NOMO-1 treated with dmso at 0.1 percent for 144 hours (cell line): ENCODE data around the gene CYP3A5.
"Not testable (repeated sequence)": the region's sequence is repeated elsewhere in the genome, so short reads cannot be mapped to it uniquely, and the experiment has no call there.

ENCODE experiments used
- DNase-seq: peaks from one replicate; lab custom pipeline; 2025; ENCODE audit not compliant: unreplicated experiment; lab: John Stamatoyannopoulos, UW

CYP3A5 gene

GRCh38 chr7:99643464-99643863 lies 36.3 kb downstream of the CYP3A5 start:
- DNase-seq: no peak

GRCh38 chr7:99642027-99642426 lies 37.8 kb downstream of the CYP3A5 start:
- DNase-seq: no peak

GRCh38 chr7:99639267-99639666 lies 40.5 kb downstream of the CYP3A5 start:
- no peak for DNase-seq

- DNase-seq: no peak
Measured at GRCh38 chr7:99638731-99639130, 41.1 kb downstream of the CYP3A5 start.

GRCh38 chr7:99637414-99637813 lies 42.4 kb downstream of the CYP3A5 start:
- not testable (repeated sequence) for DNase-seq

- no peak for DNase-seq
Measured at GRCh38 chr7:99631295-99632109, 48.3 kb downstream of the CYP3A5 start.

DNA sequence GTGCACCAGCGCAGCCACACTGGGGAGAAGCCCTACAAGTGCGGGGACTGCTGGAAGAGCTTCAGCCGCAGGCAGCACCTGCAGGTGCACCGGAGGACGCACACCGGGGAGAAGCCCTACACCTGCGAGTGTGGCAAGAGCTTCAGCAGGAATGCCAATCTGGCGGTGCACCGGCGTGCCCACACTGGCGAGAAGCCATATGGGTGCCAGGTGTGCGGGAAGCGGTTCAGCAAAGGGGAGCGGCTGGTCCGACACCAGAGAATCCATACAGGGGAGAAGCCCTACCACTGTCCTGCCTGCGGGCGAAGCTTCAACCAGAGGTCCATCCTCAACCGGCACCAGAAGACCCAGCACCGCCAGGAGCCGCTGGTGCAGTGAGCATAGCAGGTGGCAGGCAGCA lies 50.2 kb downstream of the CYP3A5 start:
- no peak for DNase-seq

DNA sequence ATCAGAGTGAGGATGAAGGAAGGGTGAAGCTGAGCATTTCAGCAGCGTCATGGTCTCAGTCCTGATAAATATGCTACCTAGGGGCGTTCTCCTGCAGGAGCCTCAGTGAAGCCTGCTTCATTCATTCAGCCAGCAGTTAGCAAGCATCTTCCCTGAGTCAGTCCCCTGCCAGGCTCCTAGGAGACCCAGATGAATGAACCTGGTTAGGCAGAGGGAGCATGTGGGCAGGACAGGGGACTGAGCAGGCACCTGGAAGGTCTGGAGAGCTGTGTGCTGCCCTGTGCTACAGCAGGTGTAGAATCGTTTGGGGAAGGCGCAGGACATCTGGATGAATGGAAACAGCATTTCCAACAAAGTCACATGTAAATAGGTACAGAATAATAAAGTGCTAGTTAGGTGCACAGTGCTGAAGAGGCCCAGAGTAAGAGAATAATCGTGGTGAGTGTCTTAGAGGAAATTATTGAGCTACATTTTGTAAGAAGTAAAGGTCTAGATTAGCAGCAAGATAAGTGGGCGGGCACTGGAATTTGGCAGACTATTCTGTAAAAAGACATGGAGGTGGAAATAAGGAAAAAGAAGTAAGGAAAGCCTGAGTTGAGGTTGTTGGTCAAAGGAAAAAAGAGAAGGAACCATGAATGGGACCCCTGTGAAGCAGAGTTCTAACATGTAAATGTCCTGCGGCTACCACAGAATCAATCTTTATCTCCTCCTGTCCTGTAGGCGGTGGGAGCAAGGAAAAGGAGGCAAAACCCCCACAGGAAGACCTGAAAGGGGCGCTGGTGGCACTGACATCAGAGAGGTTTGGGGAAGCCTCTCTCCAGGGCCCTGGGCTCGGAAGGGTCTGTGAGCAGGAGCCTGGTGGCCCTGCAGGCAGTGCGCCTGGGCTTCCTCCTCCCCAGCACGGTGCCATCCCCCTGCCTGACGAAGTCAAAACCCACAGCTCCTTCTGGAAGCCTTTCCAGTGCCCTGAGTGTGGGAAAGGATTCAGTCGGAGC lies 51.0 kb downstream of the CYP3A5 start:
- DNase-seq: no peak

- no peak for DNase-seq
Measured at GRCh38 chr7:99627513-99627912, 52.3 kb downstream of the CYP3A5 start.

- DNase-seq: no peak
Measured at GRCh38 chr7:99626661-99627060, 53.1 kb downstream of the CYP3A5 start.

DNA sequence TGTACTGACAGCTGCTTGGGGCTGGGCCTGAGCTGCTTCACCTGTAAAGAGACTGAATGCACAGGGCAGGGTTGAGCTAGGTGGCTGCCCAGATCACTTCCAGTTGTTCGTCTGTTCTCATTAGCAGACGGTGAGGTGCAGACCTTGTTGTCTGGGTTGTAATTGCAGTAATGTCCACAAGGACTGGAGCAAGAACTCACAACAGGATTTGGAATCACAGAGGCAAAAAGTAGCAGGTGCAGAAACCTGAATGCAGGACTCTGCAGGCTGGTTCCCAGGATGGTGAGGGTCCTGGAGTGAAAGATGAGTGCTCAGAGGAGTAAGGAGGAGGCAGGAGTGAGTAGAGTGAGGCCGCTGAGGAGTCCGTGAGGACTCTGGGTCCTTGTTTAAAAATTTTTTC lies 53.8 kb downstream of the CYP3A5 start:
- DNase-seq: no peak

GRCh38 chr7:99625321-99625720 lies 54.5 kb downstream of the CYP3A5 start:
- DNase-seq: no peak

DNA sequence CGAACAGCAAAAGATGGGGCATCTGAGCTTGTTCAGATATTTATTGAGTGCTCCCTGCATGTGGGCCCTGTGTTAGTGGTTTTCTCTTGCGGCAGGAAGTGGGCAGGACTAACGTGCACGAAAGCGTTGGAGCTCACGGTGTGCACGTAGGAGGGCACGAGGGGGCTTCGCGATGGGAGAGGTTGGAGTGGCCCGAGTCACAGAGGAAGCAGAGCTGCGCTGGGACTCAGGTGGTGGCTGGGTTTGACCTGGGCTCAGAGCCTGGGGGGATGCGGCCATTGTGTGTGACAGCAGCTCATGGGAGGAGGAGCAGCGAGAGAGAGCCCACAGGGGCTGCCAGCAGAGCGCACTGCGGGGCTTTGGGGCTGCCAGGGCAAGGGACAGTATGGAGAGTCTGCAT lies 55.3 kb downstream of the CYP3A5 start:
- DNase-seq: no peak

DNA sequence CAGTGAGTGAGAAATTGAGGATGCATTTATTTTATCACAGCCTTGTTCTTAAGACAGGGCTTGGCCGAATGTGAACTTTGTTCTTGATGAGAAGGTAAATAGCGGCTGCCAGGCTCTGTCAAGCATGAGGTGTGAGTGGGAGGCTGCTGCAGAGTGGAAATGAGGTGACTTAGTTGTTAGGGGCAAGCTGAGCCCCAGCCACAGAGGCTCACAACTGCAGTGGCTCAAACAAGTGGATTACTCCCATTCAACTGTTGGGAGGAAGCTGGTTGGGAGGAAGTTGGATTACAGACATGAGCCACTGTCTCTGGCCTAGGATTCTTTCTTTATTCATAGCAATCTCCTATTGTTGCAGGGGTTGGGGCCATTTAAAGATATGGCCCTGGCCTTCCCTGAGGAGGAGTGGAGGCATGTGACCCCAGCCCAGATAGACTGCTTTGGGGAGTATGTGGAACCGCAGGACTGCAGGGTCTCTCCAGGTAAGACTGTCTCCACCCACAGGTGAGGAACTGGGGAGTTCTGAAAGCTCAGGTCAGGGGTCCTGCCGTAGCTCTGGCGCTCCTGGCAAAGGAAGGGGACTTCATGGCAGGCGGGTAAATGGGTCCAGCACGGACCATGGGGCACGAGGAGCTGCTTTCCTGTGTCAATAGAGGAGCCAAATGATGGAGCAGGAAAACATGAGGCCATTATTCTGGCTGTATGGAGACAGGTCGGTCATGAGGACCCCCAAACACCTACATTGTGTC lies 55.9 kb downstream of the CYP3A5 start:
- DNase-seq: no peak

DNA sequence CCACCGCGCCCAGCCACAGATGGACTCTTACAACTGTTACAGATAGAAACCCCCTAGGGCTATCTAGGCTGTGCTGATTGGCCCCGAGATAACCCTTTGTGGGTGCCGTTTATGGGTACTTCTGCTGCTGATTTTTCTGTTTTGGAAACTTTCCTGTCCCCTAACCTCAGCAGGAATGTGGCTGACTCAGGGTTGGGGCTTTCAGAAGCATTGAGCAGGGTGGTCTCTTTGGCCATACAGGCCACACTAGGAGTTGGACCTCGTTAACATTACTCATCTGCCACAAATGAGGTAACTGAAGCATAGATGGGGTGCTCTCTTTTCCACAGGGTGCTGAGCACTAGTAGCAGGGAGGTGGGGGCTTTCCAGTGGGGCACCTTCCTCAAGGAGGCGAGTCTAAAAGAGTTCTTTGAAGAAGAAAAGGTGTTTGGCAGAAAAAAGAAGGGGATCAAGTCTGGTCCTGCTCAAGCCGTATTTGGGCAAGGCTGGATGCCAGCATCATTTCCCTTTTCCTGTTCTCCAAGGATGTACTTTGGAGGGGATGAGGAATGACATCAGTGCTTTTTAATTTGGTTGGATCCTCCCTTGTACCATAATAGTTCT lies 56.6 kb downstream of the CYP3A5 start:
- DNase-seq: no peak

- no peak for DNase-seq
Measured at GRCh38 chr7:99622596-99622995, 57.2 kb downstream of the CYP3A5 start.

DNA sequence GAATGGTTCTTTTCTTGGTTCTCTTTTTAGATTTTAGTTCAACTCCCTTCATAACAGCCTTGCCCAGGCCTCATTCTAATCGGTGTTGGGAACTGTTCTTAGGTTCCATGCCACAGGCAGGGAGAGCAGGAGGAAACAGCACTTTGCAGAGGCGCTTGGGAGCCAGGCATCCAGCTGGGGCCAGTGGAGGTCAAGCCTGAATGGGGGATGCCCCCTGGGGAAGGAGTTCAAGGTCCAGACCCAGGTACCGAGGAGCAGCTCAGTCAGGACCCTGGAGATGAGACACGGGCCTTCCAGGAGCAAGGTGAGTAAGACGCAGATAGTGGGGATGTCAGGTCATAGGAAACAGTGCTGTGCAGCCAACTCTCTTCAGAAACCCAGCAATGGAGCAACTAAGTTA lies 58.5 kb downstream of the CYP3A5 start:
- no peak for DNase-seq

DNA sequence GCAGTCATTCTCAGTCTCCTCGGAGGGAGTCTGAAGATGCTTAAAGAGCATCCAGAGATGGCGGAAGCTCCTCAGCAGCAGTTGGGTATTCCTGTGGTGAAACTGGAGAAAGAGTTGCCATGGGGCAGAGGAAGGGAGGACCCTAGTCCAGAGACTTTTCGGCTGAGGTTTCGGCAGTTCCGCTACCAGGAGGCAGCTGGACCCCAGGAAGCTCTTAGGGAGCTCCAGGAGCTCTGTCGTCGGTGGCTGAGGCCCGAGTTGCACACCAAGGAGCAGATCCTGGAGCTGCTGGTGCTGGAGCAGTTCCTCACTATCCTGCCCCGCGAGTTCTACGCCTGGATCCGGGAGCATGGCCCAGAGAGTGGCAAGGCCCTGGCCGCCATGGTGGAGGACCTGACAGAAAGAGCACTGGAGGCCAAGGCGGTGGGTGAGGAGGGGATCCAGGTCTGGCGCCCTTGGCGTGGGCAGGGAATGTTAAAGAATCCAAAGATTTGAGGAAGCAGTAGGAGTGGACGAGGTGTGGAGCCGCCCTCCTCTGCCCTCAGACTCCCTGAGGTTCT lies 60.1 kb downstream of the CYP3A5 start:
- DNase-seq: no peak

- no peak for DNase-seq
Measured at GRCh38 chr7:99618726-99619125, 61.1 kb downstream of the CYP3A5 start.

- DNase-seq: no peak
Measured at GRCh38 chr7:99617192-99617781, 62.5 kb downstream of the CYP3A5 start.
